SK-N-SH (cell line): ENCODE results near the gene NTM.
"Not testable (repeated sequence)": the region's sequence is repeated elsewhere in the genome, so short reads cannot be mapped to it uniquely, and the experiment has no call there.

ENCODE experiments used
- CTCF ChIP-seq: fragments of 200-600 bp; sonication (generic); IDR thresholded peaks from 2 replicates; pipeline ENCODE4 v1.6.1; 2017; ENCODE audit warnings: antibody characterized with exemption, mild to moderate bottlenecking, moderate library complexity
- RAD21 ChIP-seq: IDR thresholded peaks from 2 replicates; pipeline ENCODE4 v1.6.1; 2012; ENCODE audit warnings: mild to moderate bottlenecking, low read length
- RCOR1 ChIP-seq: fragments of 150-350 bp; IDR thresholded peaks from 2 replicates; pipeline ENCODE4 v1.6.1; 2017; ENCODE audit warnings: antibody characterized with exemption, low read length
- SMC3 ChIP-seq: IDR thresholded peaks from 2 replicates; pipeline ENCODE4 v1.6.1; 2012; ENCODE audit warnings: low read depth, low read length, improper control_type of control experiment
- USF2 ChIP-seq: fragments of 150-350 bp; IDR thresholded peaks from 2 replicates; pipeline ENCODE4 v1.6.1; 2017; ENCODE audit warnings: antibody characterized with exemption, low read length, low read depth, borderline replicate concordance
- ZBTB33 ChIP-seq: IDR thresholded peaks from 2 replicates; pipeline ENCODE4 v1.4.0; 2012; ENCODE audit warnings: low read depth, borderline replicate concordance

GRCh38 chr11:132370114-132370513, 999.7 kb downstream of the NTM start:
- TF ChIP-seq SMC3, CTCF, RAD21, ZBTB33, USF2, RCOR1: not testable (repeated sequence)
